SK-N-SH (cell line): ENCODE results near the gene ITGB8.

ENCODE experiments used
- CTCF ChIP-seq: fragments of 200-600 bp; sonication (generic); IDR thresholded peaks from 2 replicates; pipeline ENCODE4 v1.6.1; 2017; ENCODE audit warnings: antibody characterized with exemption, mild to moderate bottlenecking, moderate library complexity
- EZH2phosphoT487 ChIP-seq: fragments of 200-600 bp; sonication (generic); IDR thresholded peaks from 2 replicates; pipeline ENCODE4 v1.6.1; 2017; ENCODE audit warnings: low read depth, mixed run types, mild to moderate bottlenecking, antibody characterized with exemption, moderate library complexity, borderline replicate concordance
- FOXM1 ChIP-seq: IDR thresholded peaks from 2 replicates; pipeline ENCODE4 v1.4.0; 2012; ENCODE audit warnings: low read depth, mild to moderate bottlenecking
- GABPA ChIP-seq: IDR thresholded peaks from 2 replicates; pipeline ENCODE4 v1.4.0; 2012; ENCODE audit warnings: low read depth, mild to moderate bottlenecking
- MAX ChIP-seq: IDR thresholded peaks from 2 replicates; pipeline ENCODE4 v1.4.0; 2012; ENCODE audit warnings: low read depth
- MEF2A ChIP-seq: IDR thresholded peaks from 2 replicates; pipeline ENCODE4 v1.4.0; 2012; ENCODE audit warnings: low read depth, borderline replicate concordance
- MXI1 ChIP-seq: IDR thresholded peaks from 2 replicates; pipeline ENCODE4 v1.6.1; 2012; ENCODE audit warnings: mild to moderate bottlenecking, low read depth, low read length, improper control_type of control experiment
- POLR2AphosphoS5 ChIP-seq: IDR thresholded peaks from 2 replicates; pipeline ENCODE4 v1.6.1; 2012; ENCODE audit warnings: low read depth, low read length
- RAD21 ChIP-seq: IDR thresholded peaks from 2 replicates; pipeline ENCODE4 v1.6.1; 2012; ENCODE audit warnings: mild to moderate bottlenecking, low read length
- RCOR1 ChIP-seq: fragments of 150-350 bp; IDR thresholded peaks from 2 replicates; pipeline ENCODE4 v1.6.1; 2017; ENCODE audit warnings: antibody characterized with exemption, low read length
- RFX5 ChIP-seq: IDR thresholded peaks from 2 replicates; pipeline ENCODE4 v1.6.1; 2012; ENCODE audit warnings: mild to moderate bottlenecking, improper control_type of control experiment, low read length
- TF ChIP-seq, protein P1 (sequence below): IDR thresholded peaks from 2 replicates; pipeline ENCODE4 v1.4.0; 2012; ENCODE audit warnings: low read depth, borderline replicate concordance
- TF ChIP-seq, protein P2 (sequence below): fragments of 150-350 bp; IDR thresholded peaks from 2 replicates; pipeline ENCODE4 v1.6.1; 2017; ENCODE audit warnings: antibody characterized with exemption, low read length, low read depth, borderline replicate concordance
- TF ChIP-seq, protein P3 (sequence below): IDR thresholded peaks from 2 replicates; pipeline ENCODE4 v1.6.1; 2012; ENCODE audit warnings: mild to moderate bottlenecking, low read depth, low read length, moderate library complexity

DNA sequence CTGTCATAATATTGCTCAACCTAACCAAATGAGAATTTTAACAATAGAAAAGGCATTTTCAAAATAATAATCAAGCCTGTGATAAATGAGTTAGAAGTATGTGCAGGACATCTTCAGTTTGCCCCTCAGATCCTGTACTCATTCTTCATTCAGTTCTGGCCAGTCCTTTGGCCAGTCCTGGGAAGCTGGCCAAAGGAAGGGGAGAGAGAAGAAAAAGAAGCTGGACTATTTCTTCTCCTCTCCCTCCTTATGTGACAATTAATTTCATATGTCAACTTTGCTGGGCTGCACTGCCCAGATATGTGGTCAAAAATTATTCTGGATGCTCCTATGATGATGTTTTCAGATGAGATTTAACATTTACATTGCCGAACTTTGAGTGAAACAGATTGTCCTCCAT, 31.6 kb upstream of the ITGB8 start:
- TF ChIP-seq CTCF (no peak), RFX5 (no peak), RAD21 (no peak), FOXM1 (no peak), MEF2A (no peak), MXI1 (no peak), MAX (no peak), RCOR1 (no peak), POLR2AphosphoS5 (no peak), GABPA (no peak), EZH2phosphoT487 (no peak)
- TF ChIP-seq, protein P1, sequence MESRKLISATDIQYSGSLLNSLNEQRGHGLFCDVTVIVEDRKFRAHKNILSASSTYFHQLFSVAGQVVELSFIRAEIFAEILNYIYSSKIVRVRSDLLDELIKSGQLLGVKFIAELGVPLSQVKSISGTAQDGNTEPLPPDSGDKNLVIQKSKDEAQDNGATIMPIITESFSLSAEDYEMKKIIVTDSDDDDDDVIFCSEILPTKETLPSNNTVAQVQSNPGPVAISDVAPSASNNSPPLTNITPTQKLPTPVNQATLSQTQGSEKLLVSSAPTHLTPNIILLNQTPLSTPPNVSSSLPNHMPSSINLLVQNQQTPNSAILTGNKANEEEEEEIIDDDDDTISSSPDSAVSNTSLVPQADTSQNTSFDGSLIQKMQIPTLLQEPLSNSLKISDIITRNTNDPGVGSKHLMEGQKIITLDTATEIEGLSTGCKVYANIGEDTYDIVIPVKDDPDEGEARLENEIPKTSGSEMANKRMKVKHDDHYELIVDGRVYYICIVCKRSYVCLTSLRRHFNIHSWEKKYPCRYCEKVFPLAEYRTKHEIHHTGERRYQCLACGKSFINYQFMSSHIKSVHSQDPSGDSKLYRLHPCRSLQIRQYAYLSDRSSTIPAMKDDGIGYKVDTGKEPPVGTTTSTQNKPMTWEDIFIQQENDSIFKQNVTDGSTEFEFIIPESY = no peak
- TF ChIP-seq, protein P2, sequence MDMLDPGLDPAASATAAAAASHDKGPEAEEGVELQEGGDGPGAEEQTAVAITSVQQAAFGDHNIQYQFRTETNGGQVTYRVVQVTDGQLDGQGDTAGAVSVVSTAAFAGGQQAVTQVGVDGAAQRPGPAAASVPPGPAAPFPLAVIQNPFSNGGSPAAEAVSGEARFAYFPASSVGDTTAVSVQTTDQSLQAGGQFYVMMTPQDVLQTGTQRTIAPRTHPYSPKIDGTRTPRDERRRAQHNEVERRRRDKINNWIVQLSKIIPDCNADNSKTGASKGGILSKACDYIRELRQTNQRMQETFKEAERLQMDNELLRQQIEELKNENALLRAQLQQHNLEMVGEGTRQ = no peak
- TF ChIP-seq, protein P3, sequence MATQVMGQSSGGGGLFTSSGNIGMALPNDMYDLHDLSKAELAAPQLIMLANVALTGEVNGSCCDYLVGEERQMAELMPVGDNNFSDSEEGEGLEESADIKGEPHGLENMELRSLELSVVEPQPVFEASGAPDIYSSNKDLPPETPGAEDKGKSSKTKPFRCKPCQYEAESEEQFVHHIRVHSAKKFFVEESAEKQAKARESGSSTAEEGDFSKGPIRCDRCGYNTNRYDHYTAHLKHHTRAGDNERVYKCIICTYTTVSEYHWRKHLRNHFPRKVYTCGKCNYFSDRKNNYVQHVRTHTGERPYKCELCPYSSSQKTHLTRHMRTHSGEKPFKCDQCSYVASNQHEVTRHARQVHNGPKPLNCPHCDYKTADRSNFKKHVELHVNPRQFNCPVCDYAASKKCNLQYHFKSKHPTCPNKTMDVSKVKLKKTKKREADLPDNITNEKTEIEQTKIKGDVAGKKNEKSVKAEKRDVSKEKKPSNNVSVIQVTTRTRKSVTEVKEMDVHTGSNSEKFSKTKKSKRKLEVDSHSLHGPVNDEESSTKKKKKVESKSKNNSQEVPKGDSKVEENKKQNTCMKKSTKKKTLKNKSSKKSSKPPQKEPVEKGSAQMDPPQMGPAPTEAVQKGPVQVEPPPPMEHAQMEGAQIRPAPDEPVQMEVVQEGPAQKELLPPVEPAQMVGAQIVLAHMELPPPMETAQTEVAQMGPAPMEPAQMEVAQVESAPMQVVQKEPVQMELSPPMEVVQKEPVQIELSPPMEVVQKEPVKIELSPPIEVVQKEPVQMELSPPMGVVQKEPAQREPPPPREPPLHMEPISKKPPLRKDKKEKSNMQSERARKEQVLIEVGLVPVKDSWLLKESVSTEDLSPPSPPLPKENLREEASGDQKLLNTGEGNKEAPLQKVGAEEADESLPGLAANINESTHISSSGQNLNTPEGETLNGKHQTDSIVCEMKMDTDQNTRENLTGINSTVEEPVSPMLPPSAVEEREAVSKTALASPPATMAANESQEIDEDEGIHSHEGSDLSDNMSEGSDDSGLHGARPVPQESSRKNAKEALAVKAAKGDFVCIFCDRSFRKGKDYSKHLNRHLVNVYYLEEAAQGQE = no peak
